ELF-1 (cell line): ENCODE measurements around the gene LKAAEAR1.
"Not testable (repeated sequence)": the region's sequence is repeated elsewhere in the genome, so short reads cannot be mapped to it uniquely, and the experiment has no call there.

ENCODE experiments used
- DNase-seq: peaks from one replicate; pipeline ENCODE4 v3.0.0-alpha.2; 2016; ENCODE audit warnings: low read depth, low spot score

LKAAEAR1 gene, protein sequence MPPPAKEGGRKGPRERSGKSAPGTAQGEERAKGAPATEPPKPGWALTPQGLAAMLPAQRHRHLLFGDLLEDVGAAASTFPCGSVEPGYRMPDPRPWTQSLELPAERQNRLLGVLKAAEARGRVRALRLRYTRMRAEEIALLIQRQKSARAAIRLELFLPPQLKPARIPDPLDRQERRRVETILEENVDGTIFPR

DNA sequence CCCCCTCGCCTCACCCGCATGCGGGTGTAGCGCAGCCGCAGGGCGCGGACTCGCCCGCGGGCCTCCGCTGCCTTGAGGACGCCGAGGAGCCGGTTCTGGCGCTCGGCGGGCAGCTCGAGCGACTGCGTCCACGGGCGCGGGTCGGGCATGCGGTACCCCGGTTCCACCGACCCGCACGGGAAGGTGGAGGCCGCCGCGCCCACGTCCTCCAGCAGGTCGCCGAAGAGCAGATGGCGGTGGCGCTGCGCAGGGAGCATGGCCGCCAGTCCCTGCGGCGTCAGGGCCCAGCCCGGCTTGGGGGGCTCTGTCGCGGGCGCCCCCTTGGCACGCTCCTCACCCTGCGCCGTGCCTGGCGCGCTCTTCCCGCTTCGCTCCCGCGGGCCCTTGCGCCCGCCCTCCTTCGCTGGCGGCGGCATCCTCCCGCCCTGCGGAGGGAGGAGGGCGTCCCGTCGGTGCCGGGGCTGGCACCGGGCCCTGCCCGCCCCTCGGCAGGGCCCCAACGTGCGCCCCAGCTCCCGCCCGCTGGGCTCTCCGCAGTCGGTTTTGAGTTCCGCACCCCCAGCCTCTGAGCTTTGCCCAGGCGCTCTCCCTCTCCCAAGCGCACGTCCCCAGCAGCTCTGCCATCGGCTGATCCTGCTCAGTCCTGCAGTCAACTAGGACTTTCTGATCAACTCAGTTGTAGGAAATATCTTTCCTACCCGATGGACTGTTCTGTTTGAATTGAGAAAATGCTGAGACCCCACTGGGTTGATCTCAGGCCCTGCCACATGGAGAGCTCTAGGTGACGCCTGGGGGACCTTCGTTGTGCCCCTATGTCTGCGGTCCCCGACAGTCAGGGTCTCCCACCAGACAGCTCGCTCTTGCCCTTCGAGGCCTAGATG, at the start of gene LKAAEAR1:
Gene LKAAEAR1, minus strand, starts transcription at position 595 of the 881 bp plus-strand sequence. Its CDS starts 179 bp downstream, at position 416.
- no peak for DNase-seq

DNA sequence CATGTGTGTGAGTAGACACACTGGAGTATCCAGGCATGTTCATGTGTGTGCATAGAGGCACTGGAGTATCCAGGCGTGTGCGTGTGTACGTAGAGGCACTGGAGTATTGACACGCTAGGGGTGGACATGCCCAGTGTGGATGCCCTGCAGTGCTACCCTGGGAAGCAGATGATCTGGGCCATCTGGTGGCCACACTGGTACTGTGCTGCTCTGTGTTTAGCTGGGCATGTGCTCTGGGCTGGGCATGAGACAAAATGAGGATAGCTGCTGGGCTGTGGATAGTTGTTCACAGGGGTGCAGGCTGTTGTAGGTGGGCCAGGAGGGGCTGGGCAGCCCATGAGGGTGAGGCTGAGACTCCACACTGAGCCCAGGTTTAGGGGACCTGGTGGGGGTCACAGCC, 47.2 kb upstream of the LKAAEAR1 start:
- no peak for DNase-seq

- DNase-seq = no peak
Observed at GRCh38 chr20:64130876-64131275, 46.7 kb upstream of the LKAAEAR1 start.

GRCh38 chr20:64130271-64130670, 46.1 kb upstream of the LKAAEAR1 start:
- DNase-seq = no peak

DNA sequence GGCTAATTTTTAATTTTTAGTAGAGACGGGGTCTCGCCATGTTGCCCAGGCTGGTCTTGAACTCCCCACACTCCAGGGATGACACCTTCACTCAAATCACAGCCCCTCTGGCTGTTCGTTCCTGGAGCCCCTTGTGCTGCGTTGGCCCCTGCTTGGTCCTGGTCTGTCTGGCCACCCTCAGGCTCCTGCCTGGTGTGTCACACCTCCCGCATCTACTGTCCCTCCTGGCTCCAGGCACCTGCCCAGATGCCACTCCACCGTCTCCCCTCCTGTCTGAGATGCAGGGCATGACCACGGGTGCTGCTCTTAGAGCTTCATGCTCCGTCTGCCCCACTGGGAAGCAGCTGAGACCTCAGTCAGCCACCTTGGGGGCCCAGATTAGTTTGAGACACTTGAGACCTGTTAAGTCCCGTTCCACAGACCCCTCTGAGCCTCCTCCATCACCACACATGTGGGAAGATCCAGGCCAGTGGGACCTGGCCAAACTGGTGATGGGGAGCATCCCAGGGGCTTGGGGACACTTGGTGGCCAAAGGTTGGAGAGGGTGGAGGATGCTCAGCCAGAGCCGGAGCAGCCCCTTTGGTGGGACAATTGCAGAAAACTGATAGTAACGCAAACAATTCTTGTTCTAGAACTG, 45.1 kb upstream of the LKAAEAR1 start:
- DNase-seq = no peak

- DNase-seq = not testable (repeated sequence)
Observed at GRCh38 chr20:64123517-64123916, 39.3 kb upstream of the LKAAEAR1 start.

DNA sequence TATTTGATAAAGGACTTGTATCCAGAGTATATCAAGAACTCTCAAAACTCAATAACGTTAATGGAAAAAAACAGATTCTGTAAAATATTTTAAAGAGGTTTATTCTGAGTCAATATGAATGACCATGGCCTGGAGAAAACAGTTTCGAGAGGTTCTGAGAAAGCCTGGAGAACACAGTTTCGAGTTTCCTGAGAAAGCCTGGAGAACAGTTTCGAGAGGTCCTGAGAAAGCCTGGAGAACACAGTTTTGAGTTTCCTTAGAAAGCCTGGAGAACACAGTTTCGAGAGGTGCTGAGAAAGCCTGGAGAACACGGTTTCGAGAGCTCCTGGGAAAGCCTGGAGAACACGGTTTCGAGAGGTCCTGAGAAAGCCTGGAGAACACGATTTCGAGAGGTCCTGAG, 38.7 kb upstream of the LKAAEAR1 start:
- DNase-seq = not testable (repeated sequence)

- DNase-seq = no peak
Observed at GRCh38 chr20:64121586-64121985, 37.4 kb upstream of the LKAAEAR1 start.

- no peak for DNase-seq
Observed at GRCh38 chr20:64119681-64120341, 35.6 kb upstream of the LKAAEAR1 start.

- DNase-seq = no peak
Observed at GRCh38 chr20:64119301-64119680, 35.1 kb upstream of the LKAAEAR1 start.

DNA sequence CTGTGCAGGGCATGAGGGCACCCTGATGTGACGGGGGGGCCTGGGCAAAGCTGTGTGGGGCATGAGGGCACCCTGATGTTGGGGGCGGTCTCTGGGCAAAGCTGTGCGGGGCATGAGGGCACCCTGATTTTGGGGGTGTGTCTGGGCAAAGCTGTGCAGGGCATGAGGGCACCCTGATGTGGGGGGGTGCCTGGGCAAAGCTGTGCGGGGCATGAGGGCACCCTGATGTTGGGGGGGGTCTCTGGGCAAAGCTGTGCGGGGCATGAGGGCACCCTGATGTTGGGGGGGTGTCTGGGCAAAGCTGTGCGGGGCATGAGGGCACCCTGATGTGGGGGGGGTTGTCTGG, 33.2 kb upstream of the LKAAEAR1 start:
- not testable (repeated sequence) for DNase-seq

DNA sequence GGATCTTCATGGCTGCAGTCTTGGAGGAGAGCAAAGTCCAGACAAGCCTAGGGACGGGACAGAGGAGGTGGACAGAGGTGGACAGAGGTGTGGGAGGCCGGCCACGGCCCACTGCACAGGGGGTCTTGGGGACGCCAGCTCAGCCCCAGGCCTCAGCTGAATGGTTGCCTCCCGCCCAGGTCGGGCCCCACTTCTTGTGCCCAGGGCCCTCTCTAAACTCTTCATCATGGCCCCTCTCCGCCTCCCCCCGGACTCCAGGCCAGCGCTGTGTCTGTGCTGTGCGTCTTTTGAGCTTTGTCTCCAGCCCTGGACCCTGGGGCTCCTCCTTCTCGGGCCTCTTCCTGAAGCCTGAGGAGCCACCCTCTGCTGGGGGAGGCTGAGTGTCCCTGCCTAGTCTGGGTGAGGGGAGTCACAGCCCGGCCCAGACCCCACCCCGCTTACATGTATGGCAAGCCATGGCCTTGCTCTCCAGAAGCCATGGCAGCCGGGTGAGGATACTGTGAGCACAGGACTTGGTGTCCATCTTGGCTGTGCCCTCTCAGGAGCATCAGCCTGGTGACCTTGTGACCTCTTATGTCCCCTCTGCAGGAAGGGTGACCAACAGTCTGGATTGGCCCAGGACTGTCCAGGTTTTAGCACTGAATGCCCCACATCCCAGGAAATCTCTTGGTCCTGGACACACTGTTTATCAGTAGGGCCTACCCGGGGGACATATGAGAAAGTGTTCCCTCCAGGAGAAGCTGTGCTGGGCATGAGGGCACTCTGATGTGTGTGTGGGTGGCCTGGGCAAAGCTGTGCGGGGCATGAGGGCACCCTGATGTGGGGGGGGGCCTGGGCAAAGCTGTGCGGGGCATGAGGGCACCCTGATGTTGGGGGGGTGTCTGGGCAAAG, 32.6 kb upstream of the LKAAEAR1 start:
- DNase-seq = peak; percentile 0

GRCh38 chr20:64116016-64116415, 31.8 kb upstream of the LKAAEAR1 start:
- peak; percentile 1 for DNase-seq

DNA sequence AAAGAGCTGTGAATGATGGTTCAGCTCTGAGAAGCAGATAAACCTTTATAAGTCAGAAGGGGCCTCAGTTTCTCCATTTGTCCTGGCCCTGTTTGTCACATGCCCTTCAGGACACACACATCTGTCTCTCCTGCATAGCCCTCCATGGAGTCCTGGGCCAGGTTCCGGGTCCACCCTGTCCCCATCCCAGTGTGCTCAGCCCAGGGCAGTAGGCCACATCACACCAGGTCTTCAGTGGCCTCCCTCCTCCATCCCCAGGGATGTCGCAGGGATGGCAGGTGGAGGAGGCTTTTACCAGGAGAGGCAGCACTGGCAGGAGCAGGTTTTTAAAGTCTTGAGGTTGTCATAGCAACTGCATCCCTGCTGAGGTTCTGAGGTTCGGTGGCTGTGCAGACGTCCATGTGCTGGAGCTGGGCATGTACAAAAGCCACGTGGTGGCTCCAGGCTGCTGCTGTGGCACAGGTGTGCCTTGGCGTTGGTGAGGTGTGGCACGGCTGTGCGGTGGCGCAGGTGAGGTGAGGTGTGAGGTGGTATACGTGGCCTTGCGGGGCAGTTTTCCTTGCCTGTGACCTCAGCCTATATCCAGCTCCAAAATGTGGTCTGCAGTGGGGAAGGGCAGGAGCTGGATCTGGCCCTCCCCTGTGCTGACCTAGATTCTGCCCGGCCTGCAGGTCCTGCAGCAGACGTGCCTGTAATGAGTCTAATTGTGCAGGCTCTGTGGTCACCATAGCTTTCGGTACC, 31.1 kb upstream of the LKAAEAR1 start:
- DNase-seq = peak; percentile 3

- DNase-seq = peak; percentile 0
Observed at GRCh38 chr20:64114356-64114971, 30.3 kb upstream of the LKAAEAR1 start.

DNA sequence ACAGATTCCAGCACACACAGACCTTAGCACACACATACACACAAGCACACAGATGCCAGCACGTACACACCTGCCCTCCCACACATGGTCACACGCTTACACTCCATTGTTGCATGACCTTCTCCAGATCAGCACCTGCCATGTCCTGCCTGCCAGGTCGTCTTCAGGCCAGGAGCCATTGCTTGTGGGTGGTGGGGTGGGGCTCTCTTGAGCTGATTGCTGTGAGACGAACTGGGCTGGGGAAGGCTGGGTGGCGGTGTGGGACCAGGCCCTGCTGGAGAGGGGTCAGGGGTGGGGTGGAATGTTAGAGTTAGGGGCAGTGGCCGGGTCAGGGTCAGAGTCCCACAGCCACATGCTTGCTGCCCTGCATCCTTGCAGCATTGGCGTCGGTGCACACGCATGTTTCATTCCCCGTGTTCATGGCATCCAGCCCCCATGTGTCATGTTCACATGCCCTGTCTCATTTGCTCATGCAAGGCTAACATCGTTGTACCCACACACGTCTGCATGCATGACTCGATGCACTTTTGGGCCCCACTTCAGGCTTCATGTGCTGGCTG, 29.7 kb upstream of the LKAAEAR1 start:
- no peak for DNase-seq

DNA sequence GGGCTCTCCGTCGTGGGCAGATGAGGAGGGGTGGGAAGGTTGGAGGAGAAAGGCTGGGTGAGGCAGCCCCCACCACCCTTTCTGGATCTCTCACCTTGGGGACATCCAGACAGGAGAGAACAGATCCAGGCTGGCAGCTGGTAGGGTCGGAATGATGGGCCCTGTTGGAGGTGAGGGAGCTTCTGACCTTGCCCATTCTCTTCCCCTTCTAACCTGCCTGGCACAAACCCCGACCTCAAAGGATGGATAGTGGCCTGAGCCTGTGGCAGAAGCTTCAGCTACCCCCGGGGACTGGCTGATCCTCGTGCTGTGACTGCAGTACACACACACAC, 29.2 kb upstream of the LKAAEAR1 start:
- DNase-seq = no peak

DNA sequence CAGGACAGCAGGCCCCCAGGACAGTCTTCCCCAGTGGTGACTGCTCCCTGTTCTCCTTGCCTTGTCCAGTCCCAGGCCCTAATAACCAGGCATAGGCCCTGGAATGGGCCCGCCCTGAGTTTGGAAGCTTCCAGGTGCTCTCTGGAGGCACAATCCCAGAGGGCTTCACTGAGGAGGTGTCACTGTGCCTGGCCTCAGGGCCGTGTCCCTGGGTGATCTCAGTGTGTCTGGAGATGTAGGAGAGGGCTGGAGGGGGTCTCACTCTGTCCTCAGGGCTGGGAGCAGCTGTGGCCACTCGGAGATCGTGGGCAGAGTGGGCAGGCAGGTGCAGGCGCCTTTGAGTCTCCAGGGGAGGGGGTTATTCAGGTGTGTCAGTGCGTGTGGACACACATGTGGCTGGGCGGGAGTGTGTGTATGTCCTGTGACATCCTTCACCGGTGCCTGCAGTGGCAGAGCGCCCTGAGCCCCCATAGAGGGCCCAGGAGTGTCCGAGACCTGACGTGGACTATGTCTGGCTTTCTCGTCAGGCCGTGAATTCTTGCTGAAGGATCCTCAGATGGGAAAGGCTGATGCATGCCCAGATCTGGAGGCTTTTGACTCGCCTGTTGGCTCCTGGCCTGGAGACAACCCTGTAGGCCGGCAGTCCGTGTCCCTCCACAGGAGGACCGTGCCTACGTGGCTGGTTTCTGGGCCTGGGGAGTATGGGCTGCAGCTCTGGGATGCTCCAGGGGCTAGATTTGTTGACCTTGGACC, 28.7 kb upstream of the LKAAEAR1 start:
- peak; percentile 1 for DNase-seq
